Measurements from ENCODE around the gene UNC119. TPM values are rescaled to one million over a fixed set of nuclear protein-coding genes. Genes with fewer than 3 reads are reported as not detected.

UNC119 gene
- total RNA-seq, 1 experiment from 2014 or later = 43.2 TPM

DNA sequence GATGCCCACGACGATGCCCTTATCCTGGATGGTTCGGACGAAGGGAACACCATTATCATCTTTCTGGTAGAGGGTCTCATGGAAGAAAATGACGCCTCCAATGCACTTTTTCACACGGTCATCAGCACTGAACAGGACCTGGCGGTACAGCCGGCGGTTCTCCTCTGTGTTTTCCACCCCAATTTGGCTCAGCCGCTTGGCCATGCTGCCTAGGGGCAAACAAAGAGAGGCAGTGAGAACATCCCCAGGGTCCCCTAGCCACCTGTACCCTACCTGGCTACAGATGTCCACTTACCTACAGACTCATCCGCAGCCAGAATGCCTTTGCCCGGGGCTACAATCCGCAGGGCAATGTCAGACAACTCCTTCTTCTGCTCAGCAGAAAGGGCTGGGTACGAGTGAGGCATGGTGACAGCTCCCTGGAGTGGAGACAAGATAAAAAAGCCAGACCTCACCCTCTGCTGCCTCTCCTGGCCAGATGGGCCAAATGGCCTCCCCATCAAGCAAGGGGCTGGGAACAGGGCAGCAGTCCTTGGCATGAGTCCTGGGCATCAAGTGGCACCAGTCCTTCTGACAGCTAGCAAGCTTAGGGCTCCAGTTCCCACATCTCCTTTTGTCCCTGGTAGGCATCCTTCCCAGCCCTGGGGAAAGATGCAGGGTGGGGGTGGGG is 22.8 kb upstream of the UNC119 start:
- Histone ChIP-seq H3K9me2 (ENCODE audit: insufficient read depth) (no peaks in the 10 kb centered on the region), H3K4me3 (replicated peaks in 1 of 2; ENCODE audit: low read depth in 1 of 2, low read length in 2 of 2) (no peak overlapping the region), H3K36me3 (ENCODE audit: control insufficient read depth in 1 of 2, insufficient read depth in 2 of 2, low read length in 2 of 2) (peaks cover 15 to 18% of the 10 kb centered on the region in 2 experiments; a peak in 3 of 4 replicates), H3K79me2 (ENCODE audit: insufficient read depth, low read length) (peaks cover 9% of the 10 kb centered on the region; the same call in 1 of the 2 replicates), H3K4me2 (ENCODE audit: low read length) (peak overlapping the region; percentile 50; the same call in 1 of the 2 replicates), H3K9ac (ENCODE audit: low read length) (no peak overlapping the region), H3K27ac (ENCODE audit: low read depth, low read length) (no peak overlapping the region), H2AFZ (ENCODE audit: low read depth, low read length, poor library complexity, severe bottlenecking) (no peak overlapping the region), H4K20me1 (ENCODE audit: insufficient read depth) (no peaks in the 10 kb centered on the region), H3K9me3 (ENCODE audit: control insufficient read depth in 1 of 2, insufficient read depth in 1 of 2, low read depth in 1 of 2, low read length in 2 of 2) (no peaks in the 10 kb centered on the region), H3K27me3 (ENCODE audit: insufficient read depth, low read length) (no peaks in the 10 kb centered on the region), H3K4me1 (ENCODE audit: control insufficient read depth in 1 of 2, insufficient read depth in 2 of 2, low read length in 2 of 2) (peaks cover 6 to 23% of the 10 kb centered on the region in 2 experiments; a peak in 3 of 4 replicates)
- POLR2A ChIA-PET = no interaction called here
- no TSS peak for BruUV-seq (replicated peaks)
- CTCF ChIA-PET = no interaction called here
- intact Hi-C loops (cut with micrococcal nuclease) = no loop called here
- no peak for ATAC-seq
- DNase-seq (ENCODE audit: low read depth, low spot score) = no peak
- no peak for TF ChIP-seq ATF3 (IDR thresholded peaks at IDR 0.05)
- TF ChIP-seq, protein P1, sequence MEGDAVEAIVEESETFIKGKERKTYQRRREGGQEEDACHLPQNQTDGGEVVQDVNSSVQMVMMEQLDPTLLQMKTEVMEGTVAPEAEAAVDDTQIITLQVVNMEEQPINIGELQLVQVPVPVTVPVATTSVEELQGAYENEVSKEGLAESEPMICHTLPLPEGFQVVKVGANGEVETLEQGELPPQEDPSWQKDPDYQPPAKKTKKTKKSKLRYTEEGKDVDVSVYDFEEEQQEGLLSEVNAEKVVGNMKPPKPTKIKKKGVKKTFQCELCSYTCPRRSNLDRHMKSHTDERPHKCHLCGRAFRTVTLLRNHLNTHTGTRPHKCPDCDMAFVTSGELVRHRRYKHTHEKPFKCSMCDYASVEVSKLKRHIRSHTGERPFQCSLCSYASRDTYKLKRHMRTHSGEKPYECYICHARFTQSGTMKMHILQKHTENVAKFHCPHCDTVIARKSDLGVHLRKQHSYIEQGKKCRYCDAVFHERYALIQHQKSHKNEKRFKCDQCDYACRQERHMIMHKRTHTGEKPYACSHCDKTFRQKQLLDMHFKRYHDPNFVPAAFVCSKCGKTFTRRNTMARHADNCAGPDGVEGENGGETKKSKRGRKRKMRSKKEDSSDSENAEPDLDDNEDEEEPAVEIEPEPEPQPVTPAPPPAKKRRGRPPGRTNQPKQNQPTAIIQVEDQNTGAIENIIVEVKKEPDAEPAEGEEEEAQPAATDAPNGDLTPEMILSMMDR (IDR thresholded peaks at IDR 0.05 in 2 of 3, conservative IDR thresholded peaks at IDR 0.05 in 1 of 3; ENCODE audit: borderline replicate concordance in 1 of 3, insufficient read depth in 1 of 3, low read depth in 2 of 3, low read length in 2 of 3) = 0 out of 6 replicates have a peak, but pooled peaks of 1 of the 3 experiments have one; percentile 10
- RAD21 ChIA-PET (ENCODE audit: low non-redundant PET in 1 of 2, low total read pairs in 2 of 2, uncharacterized antibody in 2 of 2, unreplicated experiment in 2 of 2) = no interaction called here

DNA sequence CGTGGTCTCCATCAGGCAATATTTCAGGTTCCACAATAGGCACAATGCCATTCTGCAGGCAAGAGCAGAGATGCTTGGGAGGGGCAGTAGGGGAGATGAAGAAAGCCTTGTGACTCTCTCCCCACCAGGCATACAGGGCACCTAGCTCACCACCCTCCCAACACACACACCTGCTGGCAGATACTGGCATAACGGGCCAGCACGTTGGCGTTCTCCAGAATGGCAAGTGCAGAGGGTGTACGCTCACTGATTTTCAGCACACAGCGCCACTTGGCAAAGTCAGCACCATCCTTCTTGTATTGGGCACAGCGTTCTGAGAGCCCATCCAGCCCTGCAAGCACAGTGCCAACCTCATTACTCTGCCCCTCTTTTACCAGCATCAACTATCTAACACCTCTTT is 22.1 kb upstream of the UNC119 start:
- no peaks in the 10 kb centered on the region for H4K20me1 ChIP-seq (ENCODE audit: insufficient read depth)
- TF ChIP-seq RAD21 (IDR thresholded peaks at IDR 0.05; ENCODE audit: low read depth) (no peak), POLR2AphosphoS5 (IDR thresholded peaks at IDR 0.05; ENCODE audit: low read depth, low read length) (no peak), EZH2 (IDR thresholded peaks at IDR 0.05) (no peak)
- TF ChIP-seq, protein P1 (IDR thresholded peaks at IDR 0.05 in 2 of 3, conservative IDR thresholded peaks at IDR 0.05 in 1 of 3; ENCODE audit: borderline replicate concordance in 1 of 3, insufficient read depth in 1 of 3, low read depth in 2 of 3, low read length in 2 of 3) = peak in 1 of 3 experiments; percentile 36; a peak in 2 of 6 replicates
- intact Hi-C loops (cut with micrococcal nuclease) = no loop called here
- no TSS peak for BruUV-seq (replicated peaks)
- ATAC-seq (no peak), DNase-seq (ENCODE audit: low read depth, low spot score) (no peak)
- H3K4me2 ChIP-seq (ENCODE audit: low read length) = no peak overlapping the region
- CTCF ChIA-PET = no interaction called here
- H3K9me2 ChIP-seq (ENCODE audit: insufficient read depth) = no peaks in the 10 kb centered on the region
- H3K4me1 ChIP-seq (ENCODE audit: control insufficient read depth in 1 of 2, insufficient read depth in 2 of 2, low read length in 2 of 2) = peaks cover 6 to 28% of the 10 kb centered on the region in 2 experiments; a peak in 3 of 4 replicates
- POLR2A ChIA-PET = no interaction called here
- no peak overlapping the region for H3K27ac ChIP-seq (ENCODE audit: low read depth, low read length)
- no peak overlapping the region for H2AFZ ChIP-seq (ENCODE audit: low read depth, low read length, poor library complexity, severe bottlenecking)
- no peak overlapping the region for H3K9ac ChIP-seq (ENCODE audit: low read length)
- no peaks in the 10 kb centered on the region for H3K9me3 ChIP-seq (ENCODE audit: control insufficient read depth in 1 of 2, insufficient read depth in 1 of 2, low read depth in 1 of 2, low read length in 2 of 2)
- peaks cover 9 to 12% of the 10 kb centered on the region in 2 experiments; a peak in 3 of 4 replicates for H3K36me3 ChIP-seq (ENCODE audit: control insufficient read depth in 1 of 2, insufficient read depth in 2 of 2, low read length in 2 of 2)
- no peak overlapping the region for H3K4me3 ChIP-seq (replicated peaks in 1 of 2; ENCODE audit: low read depth in 1 of 2, low read length in 2 of 2)
- peaks cover 16% of the 10 kb centered on the region for H3K79me2 ChIP-seq (ENCODE audit: insufficient read depth, low read length)
- RAD21 ChIA-PET (ENCODE audit: low non-redundant PET in 1 of 2, low total read pairs in 2 of 2, uncharacterized antibody in 2 of 2, unreplicated experiment in 2 of 2) = no interaction called here
- no peaks in the 10 kb centered on the region for H3K27me3 ChIP-seq (ENCODE audit: insufficient read depth, low read length)

Data from HCT116 (cell line).